ENCODE results near the gene C11orf24.
"Not testable (repeated sequence)": the region's sequence is repeated elsewhere in the genome, so short reads cannot be mapped to it uniquely, and the experiment has no call there.

Gene C11orf24

GRCh38 chr11:68257477-68258362 lies 14.1 kb downstream of the C11orf24 start:
- in situ Hi-C loops (cut with MboI; ENCODE audit: low sequenced_read_pairs) = loop anchor here (10.0 kb wide), 1 partner anchor 47 kb away; no protein-coding TSS in a partner anchor

GRCh38 chr11:68256331-68256741 lies 15.4 kb downstream of the C11orf24 start:
- in situ Hi-C loops (cut with MboI; ENCODE audit: low sequenced_read_pairs) = loop anchor here (10.0 kb wide), 1 partner anchor 48 kb away; no protein-coding TSS in a partner anchor

GRCh38 chr11:68255526-68255925 lies 16.2 kb downstream of the C11orf24 start:
- in situ Hi-C loops (cut with MboI; ENCODE audit: low sequenced_read_pairs) = loop anchor here (10.0 kb wide), 1 partner anchor 49 kb away; no protein-coding TSS in a partner anchor

GRCh38 chr11:68254421-68254820 lies 17.4 kb downstream of the C11orf24 start:
- in situ Hi-C loops (cut with MboI; ENCODE audit: low sequenced_read_pairs) = loop anchor here (10.0 kb wide), 1 partner anchor 50 kb away; no protein-coding TSS in a partner anchor

GRCh38 chr11:68251765-68252164 lies 20.0 kb downstream of the C11orf24 start:
- in situ Hi-C loops (cut with MboI; ENCODE audit: low sequenced_read_pairs) = loop anchor here (10.0 kb wide), 1 partner anchor 53 kb away; no protein-coding TSS in a partner anchor

- in situ Hi-C loops (cut with MboI; ENCODE audit: low sequenced_read_pairs) = not testable (repeated sequence)
Observed at GRCh38 chr11:68244912-68245311, 26.9 kb downstream of the C11orf24 start.

GRCh38 chr11:68243847-68244246 lies 27.9 kb downstream of the C11orf24 start:
- in situ Hi-C loops (cut with MboI; ENCODE audit: low sequenced_read_pairs) = not testable (repeated sequence)

GRCh38 chr11:68242616-68243015 lies 29.2 kb downstream of the C11orf24 start:
- in situ Hi-C loops (cut with MboI; ENCODE audit: low sequenced_read_pairs) = no loop called here

- in situ Hi-C loops (cut with MboI; ENCODE audit: low sequenced_read_pairs) = no loop called here
Observed at GRCh38 chr11:68231621-68232020, 40.2 kb downstream of the C11orf24 start.

- in situ Hi-C loops (cut with MboI; ENCODE audit: low sequenced_read_pairs) = no loop called here
Observed at GRCh38 chr11:68229601-68230000, 42.2 kb downstream of the C11orf24 start.

- in situ Hi-C loops (cut with MboI; ENCODE audit: low sequenced_read_pairs) = no loop called here
Observed at GRCh38 chr11:68226421-68226820, 45.4 kb downstream of the C11orf24 start.

- in situ Hi-C loops (cut with MboI; ENCODE audit: low sequenced_read_pairs) = no loop called here
Observed at GRCh38 chr11:68224606-68225005, 47.2 kb downstream of the C11orf24 start.

GRCh38 chr11:68223275-68223674 lies 48.5 kb downstream of the C11orf24 start:
- in situ Hi-C loops (cut with MboI; ENCODE audit: low sequenced_read_pairs) = no loop called here

- in situ Hi-C loops (cut with MboI; ENCODE audit: low sequenced_read_pairs) = no loop called here
Observed at GRCh38 chr11:68221406-68221805, 50.4 kb downstream of the C11orf24 start.

GRCh38 chr11:68216171-68216938 lies 55.4 kb downstream of the C11orf24 start:
- in situ Hi-C loops (cut with MboI; ENCODE audit: low sequenced_read_pairs) = no loop called here

- in situ Hi-C loops (cut with MboI; ENCODE audit: low sequenced_read_pairs) = no loop called here
Observed at GRCh38 chr11:68215524-68216170, 56.1 kb downstream of the C11orf24 start.

GRCh38 chr11:68215087-68215445 lies 56.7 kb downstream of the C11orf24 start:
- in situ Hi-C loops (cut with MboI; ENCODE audit: low sequenced_read_pairs) = no loop called here

GRCh38 chr11:68214173-68215086 lies 57.3 kb downstream of the C11orf24 start:
- in situ Hi-C loops (cut with MboI; ENCODE audit: low sequenced_read_pairs) = no loop called here

GRCh38 chr11:68213555-68214172 lies 58.1 kb downstream of the C11orf24 start:
- in situ Hi-C loops (cut with MboI; ENCODE audit: low sequenced_read_pairs) = no loop called here

- in situ Hi-C loops (cut with MboI; ENCODE audit: low sequenced_read_pairs) = no loop called here
Observed at GRCh38 chr11:68213135-68213515, 58.6 kb downstream of the C11orf24 start, which contains the start of gene KMT5B. TSS of gene KMT5B (minus strand) at chr11:68213296. CDS start at chr11:68190076, 23,220 bp downstream.
